ENCODE results near the gene CTNNBL1. TPM values are rescaled to one million over a fixed set of nuclear protein-coding genes. Genes with fewer than 3 reads are reported as not detected.
"Not testable (repeated sequence)": the region's sequence is repeated elsewhere in the genome, so short reads cannot be mapped to it uniquely, and the experiment has no call there.

CTNNBL1 gene
- total RNA-seq, 2 donors from 2014 or later, result 8.6 to 17.4 TPM

DNA sequence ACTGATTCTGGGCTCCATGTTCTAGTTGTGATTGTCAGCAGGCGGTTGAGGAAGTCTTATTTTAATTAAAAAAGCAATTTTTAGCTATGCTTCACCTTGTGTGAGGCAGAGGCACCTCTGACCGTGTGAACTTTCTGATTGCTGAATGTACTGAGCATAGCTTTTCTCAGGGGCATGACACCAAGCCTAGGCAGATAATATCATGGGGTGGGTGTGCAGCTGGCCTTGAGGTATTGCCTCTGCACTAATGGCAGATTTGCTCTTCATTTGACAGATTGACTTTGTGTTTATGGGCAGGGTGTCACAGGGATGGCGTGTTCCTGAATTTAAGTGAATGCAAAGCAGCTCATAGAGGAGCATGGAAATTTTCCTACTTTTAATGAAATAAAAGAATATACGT is 19.6 kb downstream of the CTNNBL1 start:
- 92 to 98% methylated on average over 4 of the region's 4 CpGs for WGBS, 2 donors
- Histone ChIP-seq H3K36me3 (replicated peaks in 1 of 2; ENCODE audit: insufficient read depth in 1 of 2, low read depth in 2 of 2) (no peaks in the 10 kb centered on the region), H3K27ac (no peak overlapping the region), H3K27me3 (no peaks in the 10 kb centered on the region), H3K4me3 (no peak overlapping the region), H3K9me3 (no peaks in the 10 kb centered on the region), H3K4me1 (peaks cover 31% of the 10 kb centered on the region)
- ATAC-seq, result no peak
- no peak for DNase-seq
- TF ChIP-seq POLR2A (IDR thresholded peaks at IDR 0.05), result no peak
- TF ChIP-seq, protein P1, sequence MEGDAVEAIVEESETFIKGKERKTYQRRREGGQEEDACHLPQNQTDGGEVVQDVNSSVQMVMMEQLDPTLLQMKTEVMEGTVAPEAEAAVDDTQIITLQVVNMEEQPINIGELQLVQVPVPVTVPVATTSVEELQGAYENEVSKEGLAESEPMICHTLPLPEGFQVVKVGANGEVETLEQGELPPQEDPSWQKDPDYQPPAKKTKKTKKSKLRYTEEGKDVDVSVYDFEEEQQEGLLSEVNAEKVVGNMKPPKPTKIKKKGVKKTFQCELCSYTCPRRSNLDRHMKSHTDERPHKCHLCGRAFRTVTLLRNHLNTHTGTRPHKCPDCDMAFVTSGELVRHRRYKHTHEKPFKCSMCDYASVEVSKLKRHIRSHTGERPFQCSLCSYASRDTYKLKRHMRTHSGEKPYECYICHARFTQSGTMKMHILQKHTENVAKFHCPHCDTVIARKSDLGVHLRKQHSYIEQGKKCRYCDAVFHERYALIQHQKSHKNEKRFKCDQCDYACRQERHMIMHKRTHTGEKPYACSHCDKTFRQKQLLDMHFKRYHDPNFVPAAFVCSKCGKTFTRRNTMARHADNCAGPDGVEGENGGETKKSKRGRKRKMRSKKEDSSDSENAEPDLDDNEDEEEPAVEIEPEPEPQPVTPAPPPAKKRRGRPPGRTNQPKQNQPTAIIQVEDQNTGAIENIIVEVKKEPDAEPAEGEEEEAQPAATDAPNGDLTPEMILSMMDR (IDR thresholded peaks at IDR 0.05), result no peak
- intact Hi-C loops (cut with DNase I), result no loop called here

DNA sequence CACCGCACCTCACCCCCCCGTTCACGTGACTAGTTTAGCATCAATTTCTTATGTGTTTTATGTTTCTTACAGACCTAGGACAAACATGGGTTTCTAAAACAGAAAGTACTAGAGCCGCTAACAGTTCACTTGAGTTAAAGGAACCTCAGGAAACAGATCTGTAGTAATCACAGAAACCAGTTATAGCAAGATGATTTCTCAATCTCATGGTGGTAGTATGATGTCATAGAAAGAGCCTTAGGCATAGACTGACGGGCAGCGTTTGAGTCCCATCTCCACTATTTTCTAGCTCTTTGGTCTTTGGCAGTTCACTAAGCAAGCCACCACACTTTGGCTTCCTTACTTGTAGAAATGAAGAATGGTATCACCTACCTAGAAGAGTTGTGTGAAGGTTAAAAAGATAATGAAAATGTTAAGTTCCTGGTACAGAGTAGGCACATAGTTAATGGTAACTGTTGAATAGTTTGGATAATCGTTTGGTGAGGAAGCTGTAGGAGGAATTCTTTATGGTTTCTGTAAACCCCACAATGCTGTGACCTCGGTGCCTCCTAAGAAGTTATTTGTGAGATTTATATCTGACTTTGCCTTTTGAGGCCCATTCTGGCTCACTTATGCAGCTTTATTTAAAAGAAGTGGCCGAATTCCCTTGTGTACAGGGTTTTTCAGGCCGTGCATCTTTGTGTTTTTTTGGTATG is 21.3 kb downstream of the CTNNBL1 start:
- Histone ChIP-seq H3K27me3 (no peaks in the 10 kb centered on the region), H3K27ac (no peak overlapping the region), H3K9me3 (no peaks in the 10 kb centered on the region), H3K4me3 (no peak overlapping the region), H3K36me3 (replicated peaks in 1 of 2; ENCODE audit: insufficient read depth in 1 of 2, low read depth in 2 of 2) (no peaks in the 10 kb centered on the region), H3K4me1 (peaks cover 30% of the 10 kb centered on the region)
- 72 to 74% methylated on average over 10 of the region's 10 CpGs for WGBS, 2 donors
- intact Hi-C loops (cut with DNase I), result no loop called here
- no peak for TF ChIP-seq POLR2A (IDR thresholded peaks at IDR 0.05)
- TF ChIP-seq, protein P1 (IDR thresholded peaks at IDR 0.05), result no peak
- no peak for ATAC-seq
- no peak for DNase-seq

DNA sequence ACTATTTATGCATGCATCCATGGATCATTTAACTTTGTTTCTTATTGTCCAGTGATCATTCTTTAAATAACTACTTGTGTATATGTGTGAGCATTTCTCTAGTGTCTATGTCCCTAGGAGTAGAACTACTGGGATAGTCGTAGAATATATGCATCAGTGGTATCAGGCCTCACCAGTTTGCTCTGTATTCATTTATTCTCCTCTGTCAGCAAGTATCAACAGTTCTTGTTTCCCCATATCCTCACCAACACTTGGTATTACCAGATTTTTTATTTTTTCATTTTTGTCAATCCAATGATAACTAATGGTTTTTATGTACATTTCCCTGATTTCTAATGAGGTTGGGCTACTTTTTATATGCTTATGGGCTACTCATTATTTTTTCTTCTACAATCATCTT is 27.9 kb downstream of the CTNNBL1 start:
- Histone ChIP-seq H3K27me3 (no peaks in the 10 kb centered on the region), H3K4me1 (peaks cover 15% of the 10 kb centered on the region), H3K36me3 (replicated peaks in 1 of 2; ENCODE audit: insufficient read depth in 1 of 2, low read depth in 2 of 2) (no peaks in the 10 kb centered on the region), H3K27ac (no peak overlapping the region), H3K4me3 (no peak overlapping the region), H3K9me3 (no peaks in the 10 kb centered on the region)
- intact Hi-C loops (cut with DNase I), result no loop called here
- no peak for ATAC-seq
- TF ChIP-seq, protein P1 (IDR thresholded peaks at IDR 0.05), result no peak
- TF ChIP-seq POLR2A (IDR thresholded peaks at IDR 0.05), result no peak
- 93 to 96% methylated on average over 1 of the region's 1 CpG for WGBS, 2 donors
- DNase-seq, result no peak

DNA sequence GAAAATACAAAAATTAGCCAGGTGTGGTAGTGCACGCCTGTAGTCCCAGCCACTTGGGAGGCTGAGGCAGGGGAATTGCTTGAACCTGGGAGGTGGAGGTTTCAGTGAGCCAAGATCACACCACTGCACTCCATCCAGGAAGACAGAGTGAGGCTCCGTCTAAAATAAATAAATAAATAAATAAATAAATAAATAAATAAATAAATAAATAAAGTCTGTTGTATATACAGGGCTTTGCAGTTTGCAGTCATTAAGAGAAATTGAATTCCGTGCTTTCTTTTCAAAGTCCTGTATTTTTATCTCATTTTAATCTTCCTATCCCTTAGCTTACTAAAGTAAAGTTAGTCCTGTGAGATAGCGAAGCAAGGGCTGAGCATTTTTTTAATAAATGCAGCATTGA is 28.5 kb downstream of the CTNNBL1 start:
- DNase-seq; H3K27me3 ChIP-seq; H3K9me3 ChIP-seq; ATAC-seq; H3K27ac ChIP-seq; H3K36me3 ChIP-seq (replicated peaks in 1 of 2; ENCODE audit: insufficient read depth in 1 of 2, low read depth in 2 of 2); H3K4me3 ChIP-seq; intact Hi-C loops (cut with DNase I): not testable (repeated sequence)
- 95 to 98% methylated on average over 4 of the region's 4 CpGs for WGBS, 2 donors
- H3K4me1 ChIP-seq, result peaks cover 15% of the 10 kb centered on the region

DNA sequence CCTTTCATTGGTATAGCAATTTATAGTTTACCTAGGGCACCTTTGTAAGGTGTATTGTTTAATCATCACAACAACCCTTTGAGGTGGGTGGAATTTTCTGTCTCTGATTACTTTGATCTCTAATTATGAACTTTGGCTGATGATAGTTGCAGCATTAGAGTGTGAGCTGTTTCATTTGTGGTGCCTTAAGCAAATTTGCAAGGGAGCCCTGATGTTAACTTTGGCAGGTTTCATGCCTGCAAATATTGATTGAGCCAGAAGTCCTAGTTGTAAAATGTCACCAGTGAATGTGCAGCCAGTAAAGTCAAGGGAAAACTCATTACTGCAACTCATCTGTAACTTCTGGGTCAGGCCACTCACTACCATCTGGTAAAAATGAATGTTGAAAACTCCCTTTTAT is 29.8 kb downstream of the CTNNBL1 start:
- no peak overlapping the region for H3K27ac ChIP-seq
- no peaks in the 10 kb centered on the region for H3K9me3 ChIP-seq
- no peaks in the 10 kb centered on the region for H3K36me3 ChIP-seq (replicated peaks in 1 of 2; ENCODE audit: insufficient read depth in 1 of 2, low read depth in 2 of 2)
- peaks cover 15% of the 10 kb centered on the region for H3K4me1 ChIP-seq
- DNase-seq (no peak), ATAC-seq (no peak)
- no peaks in the 10 kb centered on the region for H3K27me3 ChIP-seq
- intact Hi-C loops (cut with DNase I), result no loop called here
- TF ChIP-seq, protein P1 (IDR thresholded peaks at IDR 0.05), result no peak
- TF ChIP-seq POLR2A (IDR thresholded peaks at IDR 0.05), result no peak
- H3K4me3 ChIP-seq, result no peak overlapping the region
